GM18909 (cell line): ENCODE measurements around the gene ATP11A.

ENCODE experiments used
- ATAC-seq: cut with Tn5 transposase; IDR thresholded peaks from one replicate; pipeline ENCODE4 v1.9.1; 2021; ENCODE audit warnings: mild to moderate bottlenecking; ENCODE audit not compliant: unreplicated experiment, poor library complexity

The ATP11A gene

GRCh38 chr13:112720814-112721197 is 31.0 kb downstream of the ATP11A start:
- no peak for ATAC-seq

- no peak for ATAC-seq
Observed at GRCh38 chr13:112721198-112722104, 31.6 kb downstream of the ATP11A start.

- ATAC-seq: no peak
Observed at GRCh38 chr13:112722433-112723263, 32.8 kb downstream of the ATP11A start.

- no peak for ATAC-seq
Observed at GRCh38 chr13:112723771-112724170, 33.9 kb downstream of the ATP11A start.

GRCh38 chr13:112724788-112725345 is 35.0 kb downstream of the ATP11A start:
- no peak for ATAC-seq

- ATAC-seq: no peak
Observed at GRCh38 chr13:112725346-112726015, 35.6 kb downstream of the ATP11A start.

- no peak for ATAC-seq
Observed at GRCh38 chr13:112726016-112726767, 36.4 kb downstream of the ATP11A start.

GRCh38 chr13:112727581-112727980 is 37.7 kb downstream of the ATP11A start:
- no peak for ATAC-seq

- ATAC-seq: no peak
Observed at GRCh38 chr13:112728375-112729126, 38.7 kb downstream of the ATP11A start.

- ATAC-seq: no peak
Observed at GRCh38 chr13:112729408-112729807, 39.6 kb downstream of the ATP11A start.

- no peak for ATAC-seq
Observed at GRCh38 chr13:112730157-112730671, 40.4 kb downstream of the ATP11A start.

- no peak for ATAC-seq
Observed at GRCh38 chr13:112731667-112732616, 42.1 kb downstream of the ATP11A start.

GRCh38 chr13:112732679-112733078 is 42.8 kb downstream of the ATP11A start:
- no peak for ATAC-seq

GRCh38 chr13:112733112-112733511 is 43.3 kb downstream of the ATP11A start:
- ATAC-seq: no peak

- no peak for ATAC-seq
Observed at GRCh38 chr13:112733661-112734379, 44.0 kb downstream of the ATP11A start.

- ATAC-seq: no peak
Observed at GRCh38 chr13:112734696-112735547, 45.1 kb downstream of the ATP11A start.
